ENCODE results near the gene SAA1.

- TF ChIP-seq CTCF (IDR thresholded peaks at IDR 0.05; ENCODE audit: borderline replicate concordance, extremely low read depth, low read length, poor library complexity, severe bottlenecking) (no peak), EZH2 (IDR thresholded peaks at IDR 0.05; ENCODE audit: borderline replicate concordance, low read depth, low read length, severe bottlenecking) (no peak)
These were observed 2.0 kb upstream of the SAA1 start for GRCh38 chr11:18264035-18264434.

Measured in DND-41 (cell line).